PC-3 (cell line): ENCODE results near the gene LINC00305.

Source experiments
- CTCF ChIP-seq: fragments of 300-600 bp; sonication (generic); conservative IDR thresholded peaks from 2 replicates; pipeline ENCODE4 v1.5.1; 2017; ENCODE audit warnings: antibody characterized with exemption, low read depth, mild to moderate bottlenecking, low read length
- EZH2 ChIP-seq: fragments of 300-600 bp; sonication (generic); IDR thresholded peaks from one replicate; pipeline ENCODE4 v1.6.1; 2017; ENCODE audit warnings: antibody characterized with exemption, mild to moderate bottlenecking, low read length; ENCODE audit not compliant: unreplicated experiment
- EZH2phosphoT487 ChIP-seq: fragments of 300-600 bp; sonication (generic); IDR thresholded peaks from 2 replicates; pipeline ENCODE4 v1.6.1; 2018; ENCODE audit warnings: mild to moderate bottlenecking, antibody characterized with exemption, low read length, borderline replicate concordance

- TF ChIP-seq CTCF (no peak), EZH2 (no peak), EZH2phosphoT487 (no peak)
These were observed 48.6 kb downstream of the LINC00305 start for GRCh38 chr18:64100116-64100922.
